ENCODE data around the gene ANKHD1.
A peak's percentile ranks its signal among the peaks of the same experiment; 100 is the strongest.

The ANKHD1 gene

GRCh38 chr5:140357726-140358093, 43.9 kb upstream of the ANKHD1 start (continued):
- TF ChIP-seq GLIS1 (tag by site-specific recombination; IDR thresholded peaks at IDR 0.05) (peak; percentile 28; the same call in 1 of the 2 replicates), ZSCAN18 (tag by site-specific recombination; IDR thresholded peaks at IDR 0.05) (no peak), ZSCAN30 (tag by site-specific recombination; IDR thresholded peaks at IDR 0.05) (peak; percentile 86; the same call in 1 of the 2 replicates), ZNF394 (tag by site-specific recombination; IDR thresholded peaks at IDR 0.05; ENCODE audit: borderline replicate concordance) (no peak), ZIC2 (tag by site-specific recombination; IDR thresholded peaks at IDR 0.05) (no peak), ZNF169 (tag by site-specific recombination; IDR thresholded peaks at IDR 0.05) (no peak), WT1 (tag by site-specific recombination; IDR thresholded peaks at IDR 0.05) (no peak), ZNF660 (tag by site-specific recombination; IDR thresholded peaks at IDR 0.05) (peak; percentile 74; the same call in 1 of the 2 replicates), ZNF664 (tag by site-specific recombination; IDR thresholded peaks at IDR 0.05) (peak; percentile 86), ZNF677 (tag by site-specific recombination; IDR thresholded peaks at IDR 0.05) (no peak), MYNN (tag by site-specific recombination; IDR thresholded peaks at IDR 0.05; ENCODE audit: borderline replicate concordance) (no peak), SP7 (tag by site-specific recombination; IDR thresholded peaks at IDR 0.05) (peak; percentile 41; the same call in 1 of the 2 replicates), KLF7 (tag by site-specific recombination; IDR thresholded peaks at IDR 0.05; ENCODE audit: borderline replicate concordance) (no peak), ZNF302 (tag by site-specific recombination; IDR thresholded peaks at IDR 0.05; ENCODE audit: low read depth) (no peak), ZNF146 (tag by site-specific recombination; IDR thresholded peaks at IDR 0.05) (no peak), EGR2 (tag by site-specific recombination; IDR thresholded peaks at IDR 0.05; ENCODE audit: low read depth) (no peak), REST (tag by site-specific recombination; IDR thresholded peaks at IDR 0.05) (no peak), ZNF560 (tag by site-specific recombination; IDR thresholded peaks at IDR 0.05; ENCODE audit: borderline replicate concordance) (no peak), PRDM10 (tag by site-specific recombination; IDR thresholded peaks at IDR 0.05) (peak; percentile 40; the same call in 1 of the 2 replicates), ZNF10 (tag by site-specific recombination; IDR thresholded peaks at IDR 0.05) (no peak), ZNF354C (tag by site-specific recombination; IDR thresholded peaks at IDR 0.05; ENCODE audit: borderline replicate concordance, low read depth) (no peak), ZNF449 (tag by site-specific recombination; IDR thresholded peaks at IDR 0.05) (no peak; the same call in 1 of the 2 replicates), SP3 (tag by site-specific recombination; IDR thresholded peaks at IDR 0.05) (no peak), ZBTB17 (tag by site-specific recombination; IDR thresholded peaks at IDR 0.05) (peak; percentile 63), ZNF311 (tag by site-specific recombination; IDR thresholded peaks at IDR 0.05; ENCODE audit: borderline replicate concordance) (no peak), GLI4 (tag by site-specific recombination; IDR thresholded peaks at IDR 0.05) (no peak), ZFP69B (tag by site-specific recombination; IDR thresholded peaks at IDR 0.05) (0 out of 2 replicates have a peak, but pooled peaks have one; percentile 27), ZSCAN16 (tag by site-specific recombination; IDR thresholded peaks at IDR 0.05) (no peak), ZNF148 (tag by site-specific recombination; IDR thresholded peaks at IDR 0.05; ENCODE audit: borderline replicate concordance) (no peak)

Data from HEK293 (cell line).